Measurements from ENCODE around the gene HOXC13.

The HOXC13 gene

DNA sequence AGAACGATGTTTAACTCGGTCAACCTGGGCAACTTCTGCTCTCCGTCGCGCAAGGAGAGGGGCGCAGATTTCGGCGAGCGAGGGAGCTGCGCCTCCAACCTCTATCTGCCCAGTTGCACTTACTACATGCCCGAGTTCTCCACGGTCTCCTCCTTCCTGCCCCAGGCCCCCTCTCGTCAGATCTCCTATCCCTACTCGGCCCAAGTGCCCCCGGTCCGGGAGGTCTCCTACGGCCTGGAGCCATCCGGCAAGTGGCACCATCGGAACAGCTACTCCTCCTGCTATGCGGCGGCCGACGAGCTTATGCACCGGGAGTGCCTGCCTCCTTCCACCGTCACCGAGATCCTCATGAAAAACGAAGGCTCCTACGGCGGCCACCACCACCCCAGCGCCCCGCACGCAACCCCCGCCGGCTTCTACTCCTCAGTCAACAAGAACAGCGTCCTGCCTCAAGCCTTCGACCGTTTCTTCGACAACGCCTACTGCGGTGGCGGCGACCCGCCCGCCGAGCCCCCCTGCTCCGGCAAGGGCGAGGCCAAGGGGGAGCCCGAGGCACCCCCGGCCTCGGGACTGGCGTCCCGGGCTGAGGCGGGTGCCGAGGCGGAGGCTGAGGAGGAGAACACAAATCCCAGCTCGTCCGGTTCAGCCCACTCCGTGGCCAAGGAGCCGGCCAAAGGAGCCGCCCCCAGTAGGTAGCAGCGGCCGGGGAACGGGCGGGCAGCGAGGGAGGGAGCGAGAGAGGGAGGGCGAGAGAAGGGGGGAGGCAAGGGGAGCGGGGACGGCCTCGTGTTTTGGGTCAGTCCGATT, 34.8 kb downstream of the HOXC13 start (continued):
- TF ChIP-seq ZNF214 (tag by site-specific recombination; IDR thresholded peaks at IDR 0.05; ENCODE audit: borderline replicate concordance) (no peak), ZNF274 (IDR thresholded peaks at IDR 0.05; ENCODE audit: low read length) (no peak), ZNF274 (tag by site-specific recombination; IDR thresholded peaks at IDR 0.05; ENCODE audit: borderline replicate concordance) (no peak), ZNF302 (tag by site-specific recombination; IDR thresholded peaks at IDR 0.05; ENCODE audit: low read depth) (no peak), ZSCAN5A (tag by site-specific recombination; IDR thresholded peaks at IDR 0.05) (no peak), ZNF24 (tag by site-specific recombination; IDR thresholded peaks at IDR 0.05) (no peak), GLI2 (tag by site-specific recombination; IDR thresholded peaks at IDR 0.05; ENCODE audit: borderline replicate concordance, low read depth) (no peak), ZFP3 (tag by site-specific recombination; IDR thresholded peaks at IDR 0.05; ENCODE audit: low read depth) (no peak), REST (tag by site-specific recombination; IDR thresholded peaks at IDR 0.05) (no peak), ZNF660 (tag by site-specific recombination; IDR thresholded peaks at IDR 0.05) (peak; percentile 41; the same call in 1 of the 2 replicates), ZNF830 (tag by site-specific recombination; IDR thresholded peaks at IDR 0.05; ENCODE audit: low read depth) (no peak), ZNF341 (tag by site-specific recombination; IDR thresholded peaks at IDR 0.05; ENCODE audit: low read depth) (no peak), BCL6B (tag by site-specific recombination; IDR thresholded peaks at IDR 0.05) (no peak), ZNF677 (tag by site-specific recombination; IDR thresholded peaks at IDR 0.05) (no peak), ZXDB (tag by site-specific recombination; IDR thresholded peaks at IDR 0.05) (peak; percentile 14; the same call in 1 of the 2 replicates), FEZF1 (tag by site-specific recombination; IDR thresholded peaks at IDR 0.05) (no peak), ZNF404 (tag by site-specific recombination; IDR thresholded peaks at IDR 0.05) (no peak), ZNF561 (tag by site-specific recombination; IDR thresholded peaks at IDR 0.05; ENCODE audit: borderline replicate concordance) (0 out of 2 replicates have a peak, but pooled peaks have one; percentile 29), ZNF510 (tag by site-specific recombination; IDR thresholded peaks at IDR 0.05; ENCODE audit: insufficient replicate concordance) (no peak), PBX3 (CRISPR knock-in tag; IDR thresholded peaks at IDR 0.05) (no peak), BCL11B (tag by site-specific recombination; IDR thresholded peaks at IDR 0.05; ENCODE audit: low read depth) (no peak), ZNF585B (tag by site-specific recombination; IDR thresholded peaks at IDR 0.05) (no peak), ZNF354C (tag by site-specific recombination; IDR thresholded peaks at IDR 0.05; ENCODE audit: borderline replicate concordance, low read depth) (no peak), ZNF548 (tag by site-specific recombination; IDR thresholded peaks at IDR 0.05) (no peak), ZNF560 (tag by site-specific recombination; IDR thresholded peaks at IDR 0.05; ENCODE audit: borderline replicate concordance) (no peak), ZNF501 (tag by site-specific recombination; IDR thresholded peaks at IDR 0.05) (no peak), TCF7L2 (IDR thresholded peaks at IDR 0.05; ENCODE audit: borderline replicate concordance, low read depth, low read length) (no peak), OVOL3 (tag by site-specific recombination; IDR thresholded peaks at IDR 0.05) (no peak), ZNF423 (tag by site-specific recombination; IDR thresholded peaks at IDR 0.05) (no peak), HOXC10 (CRISPR knock-in tag; IDR thresholded peaks at IDR 0.05) (no peak)
- TF ChIP-seq, protein P1, sequence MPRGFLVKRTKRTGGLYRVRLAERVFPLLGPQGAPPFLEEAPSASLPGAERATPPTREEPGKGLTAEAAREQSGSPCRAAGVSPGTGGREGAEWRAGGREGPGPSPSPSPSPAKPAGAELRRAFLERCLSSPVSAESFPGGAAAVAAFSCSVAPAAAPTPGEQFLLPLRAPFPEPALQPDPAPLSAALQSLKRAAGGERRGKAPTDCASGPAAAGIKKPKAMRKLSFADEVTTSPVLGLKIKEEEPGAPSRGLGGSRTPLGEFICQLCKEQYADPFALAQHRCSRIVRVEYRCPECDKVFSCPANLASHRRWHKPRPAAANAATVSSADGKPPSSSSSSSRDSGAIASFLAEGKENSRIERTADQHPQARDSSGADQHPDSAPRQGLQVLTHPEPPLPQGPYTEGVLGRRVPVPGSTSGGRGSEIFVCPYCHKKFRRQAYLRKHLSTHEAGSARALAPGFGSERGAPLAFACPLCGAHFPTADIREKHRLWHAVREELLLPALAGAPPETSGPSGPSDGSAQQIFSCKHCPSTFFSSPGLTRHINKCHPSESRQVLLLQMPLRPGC (tag by site-specific recombination; IDR thresholded peaks at IDR 0.05), result no peak

All from HEK293 (cell line).